Measurements from ENCODE around the gene RAPSN. TPM values are rescaled to one million over a fixed set of nuclear protein-coding genes. Genes with fewer than 3 reads are reported as not detected.

The RAPSN gene
- total RNA-seq, 1 donor from 2014 or later: 0.39 TPM

GRCh38 chr11:47438721-47439120 is 10.2 kb downstream of the RAPSN start:
- no peak overlapping the region for H3K27ac Mint-ChIP-seq
- TF ChIP-seq, protein P1, sequence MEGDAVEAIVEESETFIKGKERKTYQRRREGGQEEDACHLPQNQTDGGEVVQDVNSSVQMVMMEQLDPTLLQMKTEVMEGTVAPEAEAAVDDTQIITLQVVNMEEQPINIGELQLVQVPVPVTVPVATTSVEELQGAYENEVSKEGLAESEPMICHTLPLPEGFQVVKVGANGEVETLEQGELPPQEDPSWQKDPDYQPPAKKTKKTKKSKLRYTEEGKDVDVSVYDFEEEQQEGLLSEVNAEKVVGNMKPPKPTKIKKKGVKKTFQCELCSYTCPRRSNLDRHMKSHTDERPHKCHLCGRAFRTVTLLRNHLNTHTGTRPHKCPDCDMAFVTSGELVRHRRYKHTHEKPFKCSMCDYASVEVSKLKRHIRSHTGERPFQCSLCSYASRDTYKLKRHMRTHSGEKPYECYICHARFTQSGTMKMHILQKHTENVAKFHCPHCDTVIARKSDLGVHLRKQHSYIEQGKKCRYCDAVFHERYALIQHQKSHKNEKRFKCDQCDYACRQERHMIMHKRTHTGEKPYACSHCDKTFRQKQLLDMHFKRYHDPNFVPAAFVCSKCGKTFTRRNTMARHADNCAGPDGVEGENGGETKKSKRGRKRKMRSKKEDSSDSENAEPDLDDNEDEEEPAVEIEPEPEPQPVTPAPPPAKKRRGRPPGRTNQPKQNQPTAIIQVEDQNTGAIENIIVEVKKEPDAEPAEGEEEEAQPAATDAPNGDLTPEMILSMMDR (conservative IDR thresholded peaks at IDR 0.05): no peak
- H3K4me1 Mint-ChIP-seq (ENCODE audit: unreplicated experiment): no peaks in the 10 kb centered on the region
- H3K4me3 Mint-ChIP-seq: no peak overlapping the region
- DNase-seq (ENCODE audit: extremely low spot score, unreplicated experiment): no peak
- H3K27me3 Mint-ChIP-seq: no peaks in the 10 kb centered on the region
- H3K36me3 Mint-ChIP-seq: no peaks in the 10 kb centered on the region
- no peaks in the 10 kb centered on the region for H3K9me3 Mint-ChIP-seq

DNA sequence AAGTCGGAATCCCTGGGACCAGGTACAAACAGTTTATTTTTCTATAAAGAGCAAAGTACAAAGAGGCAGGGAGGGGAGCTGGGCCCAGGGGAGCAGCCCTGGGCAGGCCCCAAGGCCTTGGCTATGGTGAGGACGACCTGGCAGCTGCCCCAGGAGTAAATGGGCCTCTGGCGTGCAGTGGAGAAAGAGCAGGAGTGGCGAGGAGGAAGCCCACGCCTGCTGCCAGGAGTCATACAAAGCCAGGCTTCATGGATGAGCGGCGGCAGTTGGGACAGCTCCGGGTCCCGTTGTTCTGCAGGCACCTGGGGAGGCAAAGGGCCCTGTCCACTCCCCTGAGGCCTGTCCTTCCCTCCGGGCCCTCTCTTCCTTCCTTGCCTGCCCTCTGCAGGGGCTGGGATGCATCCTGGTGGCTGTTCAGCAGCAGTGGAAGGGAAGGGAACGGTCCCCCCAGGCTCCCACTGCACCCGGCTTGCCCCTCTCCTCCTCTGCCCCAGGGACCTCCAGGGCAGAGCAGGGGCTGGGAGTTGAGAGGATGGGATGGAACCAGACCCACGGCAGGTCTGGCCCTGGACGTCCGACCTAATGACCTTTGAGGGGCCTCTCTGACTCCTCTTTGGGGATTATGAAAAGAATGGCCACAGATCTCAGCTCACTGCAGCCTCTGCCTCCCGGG is 11.1 kb downstream of the RAPSN start:
- H3K9me3 Mint-ChIP-seq: no peaks in the 10 kb centered on the region
- H3K27ac Mint-ChIP-seq: no peak overlapping the region
- no peaks in the 10 kb centered on the region for H3K4me1 Mint-ChIP-seq (ENCODE audit: unreplicated experiment)
- no peak for DNase-seq (ENCODE audit: extremely low spot score, unreplicated experiment)
- H3K36me3 Mint-ChIP-seq: no peaks in the 10 kb centered on the region
- H3K27me3 Mint-ChIP-seq: no peaks in the 10 kb centered on the region
- TF ChIP-seq, protein P1 (conservative IDR thresholded peaks at IDR 0.05): no peak
- H3K4me3 Mint-ChIP-seq: no peak overlapping the region

GRCh38 chr11:47437218-47437745 is 11.7 kb downstream of the RAPSN start:
- H3K4me3 Mint-ChIP-seq: no peak overlapping the region
- TF ChIP-seq, protein P1 (conservative IDR thresholded peaks at IDR 0.05): no peak
- H3K4me1 Mint-ChIP-seq (ENCODE audit: unreplicated experiment): no peaks in the 10 kb centered on the region
- no peaks in the 10 kb centered on the region for H3K36me3 Mint-ChIP-seq
- no peak for DNase-seq (ENCODE audit: extremely low spot score, unreplicated experiment)
- no peaks in the 10 kb centered on the region for H3K27me3 Mint-ChIP-seq
- no peak overlapping the region for H3K27ac Mint-ChIP-seq
- H3K9me3 Mint-ChIP-seq: no peaks in the 10 kb centered on the region

- H3K9me3 Mint-ChIP-seq: no peaks in the 10 kb centered on the region
- DNase-seq (ENCODE audit: extremely low spot score, unreplicated experiment): no peak
- no peak overlapping the region for H3K4me3 Mint-ChIP-seq
- H3K27ac Mint-ChIP-seq: no peak overlapping the region
- TF ChIP-seq, protein P1 (conservative IDR thresholded peaks at IDR 0.05): no peak
- H3K4me1 Mint-ChIP-seq (ENCODE audit: unreplicated experiment): no peaks in the 10 kb centered on the region
- no peaks in the 10 kb centered on the region for H3K36me3 Mint-ChIP-seq
- no peaks in the 10 kb centered on the region for H3K27me3 Mint-ChIP-seq
Measured at GRCh38 chr11:47436726-47437125, 12.2 kb downstream of the RAPSN start.

DNA sequence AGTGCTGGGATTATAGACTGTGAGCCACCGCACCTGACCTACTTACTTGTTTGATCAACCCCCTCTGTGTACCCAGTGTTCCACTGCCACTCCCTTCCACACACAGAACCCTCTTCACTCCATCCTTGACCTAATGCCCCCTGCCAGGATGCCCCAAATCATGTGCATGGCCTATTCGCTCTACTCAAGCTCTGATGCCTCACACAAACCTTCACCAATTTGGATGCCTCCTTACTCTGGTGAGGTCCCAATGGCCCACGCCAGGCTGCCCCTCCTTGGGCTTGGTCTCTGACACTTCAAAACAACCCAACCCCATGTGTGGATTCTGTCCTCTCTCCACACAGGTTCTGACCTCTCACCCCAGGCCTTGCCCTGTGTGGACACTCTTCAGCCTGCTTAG is 13.2 kb downstream of the RAPSN start:
- Mint-ChIP-seq H3K4me1 (ENCODE audit: unreplicated experiment) (no peaks in the 10 kb centered on the region), H3K9me3 (no peaks in the 10 kb centered on the region), H3K27me3 (no peaks in the 10 kb centered on the region), H3K4me3 (no peak overlapping the region), H3K36me3 (no peaks in the 10 kb centered on the region), H3K27ac (no peak overlapping the region)
- TF ChIP-seq, protein P1 (conservative IDR thresholded peaks at IDR 0.05): no peak
- no peak for DNase-seq (ENCODE audit: extremely low spot score, unreplicated experiment)
